Measurements from ENCODE around the gene ST6GAL1. TPM values are rescaled to one million over a fixed set of nuclear protein-coding genes. Genes with fewer than 3 reads are reported as not detected.

The ST6GAL1 gene
- total RNA-seq, 1 donor from 2014 or later = 156 TPM

DNA sequence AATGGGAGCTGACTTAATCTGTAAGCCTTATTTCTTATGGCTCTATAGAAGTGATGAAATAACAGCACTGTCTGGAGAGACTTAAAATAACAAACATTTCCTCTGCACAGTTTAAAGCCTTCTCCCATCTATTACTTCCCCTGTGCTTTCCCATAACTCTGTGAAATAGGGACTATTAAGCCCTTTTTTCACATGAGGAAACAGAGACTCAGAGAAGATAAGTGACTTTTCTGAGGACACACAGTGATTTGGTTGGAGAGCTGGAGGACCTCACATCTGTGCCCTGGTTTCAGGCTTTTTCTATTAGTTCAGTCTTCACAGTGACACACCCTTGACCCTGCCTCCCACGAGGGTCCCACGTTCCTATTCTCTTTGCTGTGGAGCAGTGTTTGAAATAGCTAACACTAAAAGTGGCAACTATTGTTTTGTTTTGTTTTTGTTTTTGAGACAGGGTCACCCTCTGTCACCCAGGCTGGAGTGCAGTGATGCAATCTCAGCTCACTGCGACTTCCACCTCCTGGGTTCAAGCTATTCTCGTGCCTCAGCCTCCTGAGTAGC lies 82.9 kb downstream of the ST6GAL1 start:
- Mint-ChIP-seq H3K4me3 (ENCODE audit: unreplicated experiment) (no peak overlapping the region), H3K27ac (ENCODE audit: unreplicated experiment) (no peak overlapping the region), H3K36me3 (ENCODE audit: unreplicated experiment) (no peaks in the 10 kb centered on the region), H3K9me3 (ENCODE audit: unreplicated experiment) (no peaks in the 10 kb centered on the region), H3K27me3 (ENCODE audit: unreplicated experiment) (no peaks in the 10 kb centered on the region), H3K4me1 (ENCODE audit: low read depth, unreplicated experiment) (peaks cover 10% of the 10 kb centered on the region)
- TF ChIP-seq, protein P1, sequence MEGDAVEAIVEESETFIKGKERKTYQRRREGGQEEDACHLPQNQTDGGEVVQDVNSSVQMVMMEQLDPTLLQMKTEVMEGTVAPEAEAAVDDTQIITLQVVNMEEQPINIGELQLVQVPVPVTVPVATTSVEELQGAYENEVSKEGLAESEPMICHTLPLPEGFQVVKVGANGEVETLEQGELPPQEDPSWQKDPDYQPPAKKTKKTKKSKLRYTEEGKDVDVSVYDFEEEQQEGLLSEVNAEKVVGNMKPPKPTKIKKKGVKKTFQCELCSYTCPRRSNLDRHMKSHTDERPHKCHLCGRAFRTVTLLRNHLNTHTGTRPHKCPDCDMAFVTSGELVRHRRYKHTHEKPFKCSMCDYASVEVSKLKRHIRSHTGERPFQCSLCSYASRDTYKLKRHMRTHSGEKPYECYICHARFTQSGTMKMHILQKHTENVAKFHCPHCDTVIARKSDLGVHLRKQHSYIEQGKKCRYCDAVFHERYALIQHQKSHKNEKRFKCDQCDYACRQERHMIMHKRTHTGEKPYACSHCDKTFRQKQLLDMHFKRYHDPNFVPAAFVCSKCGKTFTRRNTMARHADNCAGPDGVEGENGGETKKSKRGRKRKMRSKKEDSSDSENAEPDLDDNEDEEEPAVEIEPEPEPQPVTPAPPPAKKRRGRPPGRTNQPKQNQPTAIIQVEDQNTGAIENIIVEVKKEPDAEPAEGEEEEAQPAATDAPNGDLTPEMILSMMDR (IDR thresholded peaks at IDR 0.05; ENCODE audit: partially characterized antibody, unreplicated experiment) = no peak
- no peak for DNase-seq

DNA sequence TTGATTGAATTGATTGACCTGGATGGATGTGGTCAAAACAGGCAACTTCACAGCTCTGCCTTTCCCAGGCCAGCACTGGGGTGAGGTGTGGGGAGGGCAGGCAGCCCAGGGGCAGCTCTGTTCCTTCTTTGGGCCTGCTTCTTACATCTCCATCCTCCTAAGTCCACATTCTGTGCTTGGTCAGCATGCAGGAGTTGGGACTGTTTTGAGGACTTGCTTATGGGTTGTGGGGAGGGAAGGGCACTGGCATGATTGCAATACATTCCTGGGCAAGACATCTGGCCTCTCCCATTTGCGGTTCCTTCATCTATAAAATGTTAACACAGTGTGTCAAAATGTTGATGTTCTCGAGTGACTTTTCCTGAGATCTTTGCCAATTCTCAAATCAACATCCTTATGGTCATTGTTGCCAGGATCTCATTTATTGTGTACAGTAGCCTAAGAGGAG lies 84.1 kb downstream of the ST6GAL1 start:
- Mint-ChIP-seq H3K4me1 (ENCODE audit: low read depth, unreplicated experiment) (peaks cover 17% of the 10 kb centered on the region), H3K27ac (ENCODE audit: unreplicated experiment) (no peak overlapping the region), H3K4me3 (ENCODE audit: unreplicated experiment) (no peak overlapping the region), H3K36me3 (ENCODE audit: unreplicated experiment) (no peaks in the 10 kb centered on the region), H3K9me3 (ENCODE audit: unreplicated experiment) (no peaks in the 10 kb centered on the region), H3K27me3 (ENCODE audit: unreplicated experiment) (no peaks in the 10 kb centered on the region)
- DNase-seq = no peak
- TF ChIP-seq, protein P1 (IDR thresholded peaks at IDR 0.05; ENCODE audit: partially characterized antibody, unreplicated experiment) = no peak

DNA sequence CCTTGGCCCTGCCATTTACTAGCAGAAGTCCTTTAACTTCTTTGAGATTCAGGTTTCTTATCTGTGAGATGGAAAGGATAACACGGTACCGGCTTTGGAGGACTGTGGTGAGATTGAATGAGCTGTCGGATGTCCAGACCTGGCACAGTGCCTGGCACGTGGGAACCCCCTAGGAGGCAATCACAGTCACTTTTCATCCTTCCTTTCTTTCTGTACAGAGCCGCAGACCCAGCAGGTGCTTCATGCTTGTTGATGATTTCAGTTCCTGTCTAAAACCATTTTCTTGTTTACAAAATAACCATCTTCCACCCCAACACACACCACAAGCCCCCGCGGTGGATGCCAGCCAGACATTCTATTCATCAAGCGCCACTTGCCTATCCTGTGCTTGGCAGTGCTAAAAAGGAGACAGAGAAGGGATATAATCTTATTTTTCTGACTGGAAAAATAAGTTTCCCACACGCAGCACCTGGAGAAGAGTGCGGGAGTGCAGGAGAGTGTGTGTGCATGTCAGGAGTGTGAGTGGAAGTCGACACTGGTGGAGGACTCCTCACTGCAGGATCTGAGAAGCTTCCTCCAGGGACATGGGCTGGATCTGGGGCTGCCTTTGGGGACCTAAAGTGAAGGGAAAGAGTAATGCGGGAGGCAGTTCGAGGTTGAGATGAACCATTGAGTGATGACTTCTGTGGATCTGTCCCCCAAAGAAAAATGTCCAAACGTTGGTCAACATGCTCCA lies 85.7 kb downstream of the ST6GAL1 start:
- Mint-ChIP-seq H3K36me3 (ENCODE audit: unreplicated experiment) (no peaks in the 10 kb centered on the region), H3K9me3 (ENCODE audit: unreplicated experiment) (no peaks in the 10 kb centered on the region), H3K4me3 (ENCODE audit: unreplicated experiment) (no peak overlapping the region), H3K27ac (ENCODE audit: unreplicated experiment) (no peak overlapping the region), H3K27me3 (ENCODE audit: unreplicated experiment) (peaks cover 3% of the 10 kb centered on the region), H3K4me1 (ENCODE audit: low read depth, unreplicated experiment) (peaks cover 17% of the 10 kb centered on the region)
- DNase-seq = no peak
- TF ChIP-seq, protein P1 (IDR thresholded peaks at IDR 0.05; ENCODE audit: partially characterized antibody, unreplicated experiment) = no peak

DNA sequence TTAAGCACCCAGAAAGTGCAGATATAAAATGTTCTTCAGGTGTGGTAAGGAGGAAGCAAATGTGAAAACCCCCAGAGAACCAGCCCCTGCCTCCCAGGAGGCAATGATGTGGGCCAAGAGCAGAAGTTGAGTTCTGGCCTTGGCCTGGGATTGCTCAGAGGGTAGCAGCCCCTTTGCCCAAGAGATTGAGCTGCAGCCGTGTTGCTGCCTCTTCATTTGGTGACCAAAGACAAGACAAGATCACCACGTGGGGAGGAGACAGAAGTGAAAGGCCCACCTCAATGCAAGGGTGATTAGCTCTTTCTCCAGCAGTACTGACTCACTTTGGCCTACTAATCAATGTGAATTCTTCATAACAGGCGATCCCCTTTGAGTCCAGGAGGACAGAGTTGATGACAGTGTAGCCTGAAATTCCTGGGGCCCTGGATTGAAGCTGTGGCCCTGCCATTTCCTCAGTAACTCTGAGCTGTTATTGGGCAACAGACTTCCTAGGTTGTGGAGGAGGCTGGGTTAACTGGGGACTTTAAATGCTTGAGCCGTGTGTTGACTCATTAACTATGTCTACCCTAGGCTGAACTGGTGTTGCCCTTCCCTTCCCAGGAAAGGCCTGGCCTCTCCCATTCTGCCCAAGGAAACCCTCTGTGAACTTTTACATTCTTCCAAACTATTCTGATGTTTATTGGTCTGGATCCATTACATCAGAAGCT lies 86.5 kb downstream of the ST6GAL1 start:
- Mint-ChIP-seq H3K4me1 (ENCODE audit: low read depth, unreplicated experiment) (peaks cover 17% of the 10 kb centered on the region), H3K27me3 (ENCODE audit: unreplicated experiment) (peaks cover 4% of the 10 kb centered on the region), H3K27ac (ENCODE audit: unreplicated experiment) (no peak overlapping the region), H3K4me3 (ENCODE audit: unreplicated experiment) (no peak overlapping the region), H3K36me3 (ENCODE audit: unreplicated experiment) (no peaks in the 10 kb centered on the region), H3K9me3 (ENCODE audit: unreplicated experiment) (no peaks in the 10 kb centered on the region)
- TF ChIP-seq, protein P1 (IDR thresholded peaks at IDR 0.05; ENCODE audit: partially characterized antibody, unreplicated experiment) = no peak
- no peak for DNase-seq
